AG09319 (cell line): Measurements from ENCODE around the gene BTBD2.
"Not testable (repeated sequence)": the region's sequence is repeated elsewhere in the genome, so short reads cannot be mapped to it uniquely, and the experiment has no call there.

ENCODE experiments used
- DNase-seq: peaks from one replicate; pipeline ENCODE4 v3.0.0-alpha.2; 2010; ENCODE audit warnings: low read depth; ENCODE audit errors: extremely low read depth
- TF ChIP-seq, protein P1 (sequence below): IDR thresholded peaks from 2 replicates; pipeline ENCODE4 v1.5.1; 2011; ENCODE audit warnings: low read depth, mild to moderate bottlenecking, inconsistent platforms, low read length, moderate library complexity

Gene BTBD2

GRCh38 chr19:1997353-1998233, 17.9 kb downstream of the BTBD2 start:
- TF ChIP-seq, protein P1, sequence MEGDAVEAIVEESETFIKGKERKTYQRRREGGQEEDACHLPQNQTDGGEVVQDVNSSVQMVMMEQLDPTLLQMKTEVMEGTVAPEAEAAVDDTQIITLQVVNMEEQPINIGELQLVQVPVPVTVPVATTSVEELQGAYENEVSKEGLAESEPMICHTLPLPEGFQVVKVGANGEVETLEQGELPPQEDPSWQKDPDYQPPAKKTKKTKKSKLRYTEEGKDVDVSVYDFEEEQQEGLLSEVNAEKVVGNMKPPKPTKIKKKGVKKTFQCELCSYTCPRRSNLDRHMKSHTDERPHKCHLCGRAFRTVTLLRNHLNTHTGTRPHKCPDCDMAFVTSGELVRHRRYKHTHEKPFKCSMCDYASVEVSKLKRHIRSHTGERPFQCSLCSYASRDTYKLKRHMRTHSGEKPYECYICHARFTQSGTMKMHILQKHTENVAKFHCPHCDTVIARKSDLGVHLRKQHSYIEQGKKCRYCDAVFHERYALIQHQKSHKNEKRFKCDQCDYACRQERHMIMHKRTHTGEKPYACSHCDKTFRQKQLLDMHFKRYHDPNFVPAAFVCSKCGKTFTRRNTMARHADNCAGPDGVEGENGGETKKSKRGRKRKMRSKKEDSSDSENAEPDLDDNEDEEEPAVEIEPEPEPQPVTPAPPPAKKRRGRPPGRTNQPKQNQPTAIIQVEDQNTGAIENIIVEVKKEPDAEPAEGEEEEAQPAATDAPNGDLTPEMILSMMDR = no peak
- DNase-seq = no peak

GRCh38 chr19:1992759-1993260, 22.7 kb downstream of the BTBD2 start:
- DNase-seq = no peak
- TF ChIP-seq, protein P1 = no peak

DNA sequence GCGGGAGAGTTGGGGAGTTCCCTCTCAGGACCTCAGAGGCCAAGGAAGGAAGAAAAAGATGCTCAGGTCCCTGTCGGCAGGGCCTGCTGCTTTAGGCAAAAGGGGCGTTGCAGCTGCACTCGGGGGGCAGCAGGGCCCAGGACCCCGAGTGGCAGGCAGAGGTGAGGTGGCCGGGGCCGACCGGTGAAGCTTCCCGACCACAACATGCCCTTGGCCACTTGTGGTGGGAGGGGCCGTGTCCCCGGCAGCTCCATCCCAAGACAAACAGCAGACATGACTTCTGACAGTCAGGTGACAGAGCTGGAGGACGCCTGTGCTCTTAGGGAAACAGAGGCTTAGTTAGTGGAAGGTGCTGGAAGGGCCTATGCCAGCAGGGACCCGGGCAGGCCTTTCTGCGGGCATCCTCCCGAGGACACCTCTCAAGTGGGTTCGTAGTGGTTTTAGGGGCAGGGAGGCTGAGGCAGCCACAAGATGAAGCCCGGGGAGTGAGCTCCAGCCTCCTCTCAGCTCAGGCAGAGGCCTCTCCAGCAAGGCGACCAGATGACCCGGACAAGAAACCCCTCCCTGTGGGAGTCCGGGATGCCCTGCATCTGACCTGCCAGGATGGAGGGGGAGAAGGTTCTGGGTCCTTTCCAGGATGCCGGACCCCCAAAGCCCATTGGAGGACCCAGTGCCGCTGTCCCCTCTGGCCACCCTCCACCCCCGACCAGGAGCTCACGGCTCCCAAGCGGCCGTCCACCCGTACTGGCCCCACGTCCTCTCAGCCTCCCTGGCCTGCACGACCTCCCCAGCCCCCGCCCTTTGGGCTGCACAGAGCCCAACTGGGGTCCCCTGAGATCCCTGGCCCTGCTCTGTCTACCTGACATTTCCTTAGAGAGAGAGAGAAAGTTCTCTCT, 24.2 kb downstream of the BTBD2 start:
- DNase-seq = no peak
- TF ChIP-seq, protein P1 = no peak

DNA sequence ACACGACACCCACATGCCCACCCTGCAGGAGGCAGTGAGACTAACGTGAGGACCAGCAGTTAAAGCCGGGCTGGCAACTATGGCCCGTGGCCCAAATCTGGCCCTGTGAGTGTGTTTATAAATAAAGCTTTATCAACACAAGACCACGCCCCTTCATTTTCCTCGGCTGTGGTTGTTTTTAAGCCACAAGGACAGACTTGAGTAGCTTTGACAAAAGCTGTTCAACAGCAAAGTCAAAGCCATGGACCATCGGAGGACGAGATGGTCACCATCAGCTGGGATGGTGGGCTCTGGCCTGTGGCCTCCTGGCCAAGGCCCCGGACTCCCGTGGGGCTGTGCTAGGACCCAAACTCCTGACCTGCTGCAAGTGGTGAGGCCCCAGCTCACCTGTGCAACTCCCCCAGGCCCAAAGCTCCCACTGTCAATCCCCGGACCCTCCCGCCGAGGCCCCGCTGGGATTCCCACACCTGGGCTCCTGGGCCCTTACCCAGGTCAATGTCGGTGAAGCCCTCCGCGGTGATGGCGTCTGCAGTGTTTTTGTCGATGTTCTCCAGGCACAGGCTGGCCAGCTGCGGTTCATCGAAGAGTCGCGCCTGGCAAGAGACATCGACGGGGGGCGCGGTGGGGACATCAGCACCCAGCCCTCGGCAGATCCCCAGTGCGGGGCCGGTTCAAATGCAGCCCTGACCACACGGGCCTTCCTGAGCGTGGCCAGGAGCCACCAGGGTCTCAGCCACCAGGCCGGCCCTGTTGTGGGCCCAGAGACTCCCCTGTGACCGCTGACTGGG, 25.1 kb downstream of the BTBD2 start:
- TF ChIP-seq, protein P1 = no peak
- no peak for DNase-seq

- DNase-seq = no peak
- TF ChIP-seq, protein P1 = no peak
Measured at GRCh38 chr19:1989513-1990229, 25.8 kb downstream of the BTBD2 start.

- not testable (repeated sequence) for DNase-seq
Measured at GRCh38 chr19:1988464-1988863, 27.1 kb downstream of the BTBD2 start.
